GM12801 (cell line): ENCODE measurements around the gene CAMKK1.

Experiments
- TF ChIP-seq, protein P1 (sequence below): IDR thresholded peaks from one replicate; pipeline ENCODE4 v1.5.1; 2011; ENCODE audit warnings: control low read depth; ENCODE audit not compliant: insufficient read length; ENCODE audit errors: extremely low read depth

Gene CAMKK1

DNA sequence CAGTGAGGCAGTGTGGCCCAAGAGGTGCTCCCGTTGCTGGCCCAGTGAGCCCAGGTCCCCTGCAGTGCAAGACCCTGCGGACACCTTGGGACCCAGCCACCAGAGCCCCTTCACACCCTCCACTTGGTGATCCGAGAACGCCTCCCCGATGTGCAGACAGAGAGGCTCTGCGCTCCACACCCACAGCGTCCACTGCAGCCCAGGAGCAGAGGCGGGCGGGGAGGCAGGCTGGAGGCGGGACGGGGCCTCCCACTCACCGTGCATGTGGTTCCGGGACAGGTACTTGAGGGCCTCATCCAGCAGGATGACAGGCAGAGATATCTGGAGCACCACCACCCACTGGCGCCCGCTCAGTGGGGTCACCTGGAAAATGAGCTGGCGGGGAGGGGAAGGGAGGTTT, 35.6 kb upstream of the CAMKK1 start:
- TF ChIP-seq, protein P1, sequence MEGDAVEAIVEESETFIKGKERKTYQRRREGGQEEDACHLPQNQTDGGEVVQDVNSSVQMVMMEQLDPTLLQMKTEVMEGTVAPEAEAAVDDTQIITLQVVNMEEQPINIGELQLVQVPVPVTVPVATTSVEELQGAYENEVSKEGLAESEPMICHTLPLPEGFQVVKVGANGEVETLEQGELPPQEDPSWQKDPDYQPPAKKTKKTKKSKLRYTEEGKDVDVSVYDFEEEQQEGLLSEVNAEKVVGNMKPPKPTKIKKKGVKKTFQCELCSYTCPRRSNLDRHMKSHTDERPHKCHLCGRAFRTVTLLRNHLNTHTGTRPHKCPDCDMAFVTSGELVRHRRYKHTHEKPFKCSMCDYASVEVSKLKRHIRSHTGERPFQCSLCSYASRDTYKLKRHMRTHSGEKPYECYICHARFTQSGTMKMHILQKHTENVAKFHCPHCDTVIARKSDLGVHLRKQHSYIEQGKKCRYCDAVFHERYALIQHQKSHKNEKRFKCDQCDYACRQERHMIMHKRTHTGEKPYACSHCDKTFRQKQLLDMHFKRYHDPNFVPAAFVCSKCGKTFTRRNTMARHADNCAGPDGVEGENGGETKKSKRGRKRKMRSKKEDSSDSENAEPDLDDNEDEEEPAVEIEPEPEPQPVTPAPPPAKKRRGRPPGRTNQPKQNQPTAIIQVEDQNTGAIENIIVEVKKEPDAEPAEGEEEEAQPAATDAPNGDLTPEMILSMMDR: no peak

GRCh38 chr17:3927628-3928340, 34.9 kb upstream of the CAMKK1 start:
- TF ChIP-seq, protein P1: no peak

DNA sequence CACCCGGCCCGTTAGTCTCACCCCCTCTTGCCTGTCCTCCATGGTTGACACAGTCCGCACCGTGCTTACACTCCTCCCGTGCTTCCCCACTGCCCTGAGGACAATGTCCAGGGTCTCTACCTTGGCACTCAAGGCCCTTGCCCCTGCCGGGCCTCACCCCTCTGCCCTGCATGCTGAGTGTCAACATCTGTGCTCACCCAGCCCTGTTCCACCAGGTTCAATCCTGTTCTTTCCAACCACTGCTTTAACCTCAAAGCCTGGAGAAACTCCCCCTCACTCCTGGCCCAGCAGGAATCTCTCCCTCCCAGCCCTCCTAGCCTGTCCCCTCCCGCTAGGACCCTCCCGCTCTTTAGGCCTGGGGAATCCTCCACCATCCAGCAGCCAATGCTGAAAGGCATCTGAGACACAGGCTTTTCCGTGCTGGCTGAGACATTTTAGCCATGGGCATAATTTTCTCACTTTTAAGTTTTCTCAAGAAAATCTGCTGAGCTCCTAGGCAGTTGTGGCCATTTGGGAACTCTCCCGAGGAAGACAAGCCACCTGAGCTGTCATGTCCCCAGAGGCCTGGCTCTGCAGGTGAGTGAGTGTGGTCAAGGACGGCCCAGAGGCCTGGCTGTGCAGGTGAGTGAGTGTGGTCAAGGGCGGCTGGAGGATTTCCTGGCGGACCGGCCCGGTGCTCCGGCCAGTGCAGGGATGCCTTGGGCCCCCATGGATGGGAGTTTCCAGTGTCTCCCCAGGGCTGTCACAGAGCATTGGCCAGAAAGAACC, 34.2 kb upstream of the CAMKK1 start:
- TF ChIP-seq, protein P1: no peak

DNA sequence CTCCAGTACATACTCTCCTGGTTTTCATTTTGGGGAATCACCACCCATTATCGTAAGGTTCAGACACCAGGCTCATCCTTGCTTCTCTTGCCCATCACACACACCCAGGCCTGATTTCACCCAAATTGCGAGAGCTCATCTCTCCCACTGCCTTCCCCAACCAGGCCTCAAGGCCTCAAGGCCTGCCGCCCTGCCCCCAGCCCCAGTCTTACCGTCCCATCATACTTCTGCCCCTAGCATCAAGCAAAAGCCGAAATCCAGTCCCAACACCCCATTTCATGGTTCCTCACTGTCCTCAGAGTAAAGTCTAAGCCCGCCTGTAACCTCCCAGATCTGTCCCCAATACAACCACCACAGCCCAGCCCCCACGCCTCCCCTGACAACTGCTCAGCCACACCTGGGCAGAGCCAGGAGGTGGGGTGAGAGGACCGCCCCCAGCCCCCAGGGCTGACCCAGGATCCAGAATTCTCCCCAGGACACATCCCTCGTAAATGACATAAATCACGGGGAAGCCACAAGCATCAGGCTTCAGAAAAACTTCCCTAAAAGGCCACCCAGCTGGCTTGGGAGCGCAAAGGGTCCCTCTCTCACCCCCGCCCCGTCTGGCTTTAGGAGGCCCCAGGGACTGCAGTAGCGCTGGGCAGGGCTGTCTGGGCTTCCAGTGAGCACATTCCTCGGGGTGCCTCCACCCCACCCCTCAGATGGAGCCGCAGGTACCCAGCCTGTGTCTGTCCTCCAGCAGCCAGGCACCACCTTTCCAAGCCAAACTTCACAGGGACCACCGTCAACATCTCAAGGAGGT, 33.0 kb upstream of the CAMKK1 start:
- TF ChIP-seq, protein P1: no peak

DNA sequence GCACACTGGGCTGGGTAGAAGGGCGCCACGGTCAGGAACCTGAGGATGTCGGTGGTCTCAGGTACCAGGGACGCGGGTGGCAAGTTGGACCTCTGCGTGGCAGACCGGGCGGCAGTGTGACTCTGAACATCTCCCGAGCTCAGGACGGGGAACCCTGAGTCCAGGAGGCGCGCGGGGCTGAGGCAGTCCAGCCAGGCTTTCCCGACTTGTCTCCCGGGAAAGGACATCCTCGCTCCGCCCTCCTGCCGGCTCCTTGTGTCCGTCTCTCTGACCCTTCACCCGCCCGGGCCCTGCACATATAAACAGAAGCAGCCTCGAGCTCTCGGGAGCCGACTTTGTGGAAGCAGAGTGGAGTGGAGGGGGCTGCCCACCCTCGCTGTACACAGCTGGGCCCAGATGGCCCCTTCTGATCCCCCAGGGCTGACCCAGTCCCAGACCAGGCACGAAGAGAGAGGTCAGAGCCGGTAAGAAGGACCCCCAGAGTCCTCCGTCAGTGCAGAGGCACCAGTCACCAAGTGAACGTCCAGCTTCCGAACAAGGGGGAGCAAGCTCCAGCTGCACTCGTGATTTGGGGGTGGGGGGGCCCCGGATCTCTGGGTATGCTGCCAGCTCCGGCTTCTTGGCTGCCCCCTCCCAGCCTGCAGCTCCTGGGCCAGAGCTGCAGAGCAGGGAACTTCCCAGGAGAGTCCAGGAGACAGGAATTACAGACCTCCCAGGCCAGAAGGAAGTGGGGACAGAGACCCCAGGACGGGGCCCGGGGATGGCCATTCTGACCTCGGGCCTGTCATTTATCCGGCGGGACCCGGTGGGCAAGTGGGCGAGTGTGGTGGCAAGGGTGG, 31.9 kb upstream of the CAMKK1 start:
- TF ChIP-seq, protein P1: no peak

GRCh38 chr17:3923466-3924190, 30.8 kb upstream of the CAMKK1 start:
- TF ChIP-seq, protein P1: no peak
